Neural progenitor cell (in vitro differentiated cells): ENCODE results near the gene PTPRN2.

Source experiments
- EZH2 ChIP-seq: fragments of 200-600 bp; sonication (generic); IDR thresholded peaks from 2 replicates; pipeline ENCODE4 v1.6.1; 2017; ENCODE audit warnings: antibody characterized with exemption, mild to moderate bottlenecking, moderate library complexity
- EZH2phosphoT487 ChIP-seq: fragments of 200-600 bp; sonication (generic); IDR thresholded peaks from 2 replicates; pipeline ENCODE4 v1.6.1; 2017; ENCODE audit warnings: antibody characterized with exemption
- TF ChIP-seq, protein P1 (sequence below): fragments of 200-600 bp; sonication (generic); IDR thresholded peaks from 2 replicates; pipeline ENCODE4 v1.5.1; 2017; ENCODE audit warnings: antibody characterized with exemption, mild to moderate bottlenecking

DNA sequence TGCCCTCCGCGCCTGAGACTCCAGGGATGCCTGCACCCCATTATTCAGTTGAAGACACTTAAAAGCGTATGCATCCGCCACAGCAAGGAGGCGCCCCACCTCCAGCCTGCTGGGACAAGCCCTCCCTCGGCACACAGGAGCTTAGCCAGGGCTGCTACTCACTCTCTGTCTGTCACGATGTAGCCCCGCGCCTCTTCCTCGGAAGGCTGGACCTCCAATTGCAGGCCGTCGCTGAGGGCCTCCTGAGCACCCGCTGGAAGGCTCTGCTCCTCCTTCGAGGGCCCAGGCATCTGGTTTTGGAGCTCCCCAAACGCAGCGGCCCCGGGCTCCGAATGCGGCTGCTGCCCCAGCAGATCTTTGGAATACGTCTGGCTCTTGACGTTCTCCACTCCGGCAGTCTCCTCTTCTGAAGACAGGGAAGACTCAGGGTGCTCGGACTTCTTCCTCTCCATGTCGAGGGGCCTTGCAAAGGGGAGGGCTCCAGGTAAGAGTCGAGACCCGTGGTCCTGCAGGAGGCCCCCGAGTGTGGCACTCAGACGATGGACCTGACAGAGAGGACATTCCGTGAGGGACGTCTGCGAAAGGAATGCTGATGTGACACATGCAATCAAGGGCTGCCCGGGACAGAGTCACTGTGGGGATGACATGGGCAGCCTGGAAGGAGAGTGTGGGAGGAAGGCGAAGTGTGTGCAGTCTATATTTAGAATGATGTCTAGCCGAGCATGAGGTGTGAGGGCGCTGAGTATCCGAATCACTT, 453.9 kb downstream of the PTPRN2 start:
- TF ChIP-seq, protein P1, sequence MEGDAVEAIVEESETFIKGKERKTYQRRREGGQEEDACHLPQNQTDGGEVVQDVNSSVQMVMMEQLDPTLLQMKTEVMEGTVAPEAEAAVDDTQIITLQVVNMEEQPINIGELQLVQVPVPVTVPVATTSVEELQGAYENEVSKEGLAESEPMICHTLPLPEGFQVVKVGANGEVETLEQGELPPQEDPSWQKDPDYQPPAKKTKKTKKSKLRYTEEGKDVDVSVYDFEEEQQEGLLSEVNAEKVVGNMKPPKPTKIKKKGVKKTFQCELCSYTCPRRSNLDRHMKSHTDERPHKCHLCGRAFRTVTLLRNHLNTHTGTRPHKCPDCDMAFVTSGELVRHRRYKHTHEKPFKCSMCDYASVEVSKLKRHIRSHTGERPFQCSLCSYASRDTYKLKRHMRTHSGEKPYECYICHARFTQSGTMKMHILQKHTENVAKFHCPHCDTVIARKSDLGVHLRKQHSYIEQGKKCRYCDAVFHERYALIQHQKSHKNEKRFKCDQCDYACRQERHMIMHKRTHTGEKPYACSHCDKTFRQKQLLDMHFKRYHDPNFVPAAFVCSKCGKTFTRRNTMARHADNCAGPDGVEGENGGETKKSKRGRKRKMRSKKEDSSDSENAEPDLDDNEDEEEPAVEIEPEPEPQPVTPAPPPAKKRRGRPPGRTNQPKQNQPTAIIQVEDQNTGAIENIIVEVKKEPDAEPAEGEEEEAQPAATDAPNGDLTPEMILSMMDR, result peak; percentile 11
- TF ChIP-seq EZH2 (no peak), EZH2phosphoT487 (no peak)
